ENCODE results near the gene SIRT7. TPM values are rescaled to one million over a fixed set of nuclear protein-coding genes. Genes with fewer than 3 reads are reported as not detected.

Gene SIRT7
- total and polyA plus RNA-seq, 2 donors (not counting 3 experiments of a cell fraction or from before 2014, with no cell fraction given): 11.6 to 28.8 TPM

DNA sequence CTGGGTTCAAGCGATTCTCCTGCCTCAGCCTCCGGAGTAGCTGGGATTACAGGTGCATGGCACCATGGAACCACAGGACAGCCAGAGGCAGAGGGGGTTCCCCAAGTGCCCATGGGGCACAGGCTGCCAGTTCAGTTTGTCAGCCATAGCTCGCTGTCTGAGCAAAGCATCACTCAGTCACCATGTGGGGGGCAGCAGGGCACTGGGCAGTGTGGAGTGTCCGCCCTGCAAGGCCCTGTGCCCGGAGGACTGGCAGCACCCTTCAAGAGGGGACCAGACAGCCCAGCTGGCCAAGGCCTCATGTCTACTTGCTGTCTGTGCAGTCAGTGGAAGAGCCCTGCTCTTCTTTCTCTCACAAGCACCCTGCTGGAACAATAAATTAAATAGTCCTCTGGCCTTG lies 33.0 kb downstream of the SIRT7 start:
- no peaks in the 10 kb centered on the region for H4K20me1 ChIP-seq (replicated peaks; ENCODE audit: control insufficient read depth, extremely low read depth, insufficient read depth, low read length)
- no peak overlapping the region for H3K9ac ChIP-seq (replicated peaks; ENCODE audit: extremely low read depth, insufficient read depth, low read length)
- peaks cover 32% of the 10 kb centered on the region for H3K79me2 ChIP-seq (ENCODE audit: control insufficient read depth, insufficient read depth, low read length)
- H3K4me1 ChIP-seq (ENCODE audit: control insufficient read depth, extremely low read depth, insufficient read depth, low read length): peaks cover 5% of the 10 kb centered on the region
- POLR2A ChIA-PET: no interaction called here
- H3K9me1 ChIP-seq (replicated peaks; ENCODE audit: control insufficient read depth, extremely low read depth, insufficient read depth, low read length): no peaks in the 10 kb centered on the region
- DNase-seq (ENCODE audit: low read depth, low spot score) (no peak), FAIRE-seq (no peak)
- no TSS peak for BruUV-seq (replicated peaks)
- TF ChIP-seq, protein P1, sequence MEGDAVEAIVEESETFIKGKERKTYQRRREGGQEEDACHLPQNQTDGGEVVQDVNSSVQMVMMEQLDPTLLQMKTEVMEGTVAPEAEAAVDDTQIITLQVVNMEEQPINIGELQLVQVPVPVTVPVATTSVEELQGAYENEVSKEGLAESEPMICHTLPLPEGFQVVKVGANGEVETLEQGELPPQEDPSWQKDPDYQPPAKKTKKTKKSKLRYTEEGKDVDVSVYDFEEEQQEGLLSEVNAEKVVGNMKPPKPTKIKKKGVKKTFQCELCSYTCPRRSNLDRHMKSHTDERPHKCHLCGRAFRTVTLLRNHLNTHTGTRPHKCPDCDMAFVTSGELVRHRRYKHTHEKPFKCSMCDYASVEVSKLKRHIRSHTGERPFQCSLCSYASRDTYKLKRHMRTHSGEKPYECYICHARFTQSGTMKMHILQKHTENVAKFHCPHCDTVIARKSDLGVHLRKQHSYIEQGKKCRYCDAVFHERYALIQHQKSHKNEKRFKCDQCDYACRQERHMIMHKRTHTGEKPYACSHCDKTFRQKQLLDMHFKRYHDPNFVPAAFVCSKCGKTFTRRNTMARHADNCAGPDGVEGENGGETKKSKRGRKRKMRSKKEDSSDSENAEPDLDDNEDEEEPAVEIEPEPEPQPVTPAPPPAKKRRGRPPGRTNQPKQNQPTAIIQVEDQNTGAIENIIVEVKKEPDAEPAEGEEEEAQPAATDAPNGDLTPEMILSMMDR (IDR thresholded peaks at IDR 0.05; ENCODE audit: extremely low read depth in 1 of 2, insufficient read depth in 1 of 2, low read depth in 1 of 2, low read length in 2 of 2): no peak
- TF ChIP-seq EZH2 (IDR thresholded peaks at IDR 0.05; ENCODE audit: borderline replicate concordance, low read depth, low read length, severe bottlenecking) (no peak), FOS (IDR thresholded peaks at IDR 0.05; ENCODE audit: borderline replicate concordance, insufficient read depth, low read length) (no peak), POLR2A (IDR thresholded peaks at IDR 0.05; ENCODE audit: low read depth, low read length) (no peak), JUN (IDR thresholded peaks at IDR 0.05; ENCODE audit: borderline replicate concordance, insufficient read depth, insufficient read length, low read depth) (no peak), MYC (IDR thresholded peaks at IDR 0.05; ENCODE audit: low read depth, low read length) (no peak)
- TF ChIP-seq, protein P2, sequence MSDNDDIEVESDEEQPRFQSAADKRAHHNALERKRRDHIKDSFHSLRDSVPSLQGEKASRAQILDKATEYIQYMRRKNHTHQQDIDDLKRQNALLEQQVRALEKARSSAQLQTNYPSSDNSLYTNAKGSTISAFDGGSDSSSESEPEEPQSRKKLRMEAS (IDR thresholded peaks at IDR 0.05; ENCODE audit: insufficient read depth, insufficient read length): no peak
- CTCF ChIA-PET: no interaction called here
- no peaks in the 10 kb centered on the region for H3K9me3 ChIP-seq (replicated peaks; ENCODE audit: control insufficient read depth, insufficient read depth, low read length)
- H3K27me3 ChIP-seq (ENCODE audit: control insufficient read depth in 2 of 2, insufficient read depth in 2 of 2, low read length in 2 of 2): no peaks in the 10 kb centered on the region
- intact Hi-C loops (cut with micrococcal nuclease): no loop called here
- no peak overlapping the region for H3K27ac ChIP-seq (ENCODE audit: insufficient read depth, low read depth, low read length)
- dilution Hi-C loops (cut with MboI; ENCODE audit: extremely low pct_ligation_motif_present, low sequenced_read_pairs): no loop called here
- no peak overlapping the region for H3K4me2 ChIP-seq (ENCODE audit: insufficient read depth, low read length)
- H2AFZ ChIP-seq (ENCODE audit: low read depth, low read length): no peak overlapping the region
- H3K36me3 ChIP-seq (ENCODE audit: control insufficient read depth in 2 of 2, extremely low read depth in 1 of 2, insufficient read depth in 2 of 2, low read length in 2 of 2): peaks cover 26 to 42% of the 10 kb centered on the region in 2 experiments
- no peak overlapping the region for H3K4me3 ChIP-seq (replicated peaks in 1 of 3; ENCODE audit: insufficient read depth in 1 of 3, low read depth in 1 of 3, low read length in 3 of 3)
